Activated gamma-delta T cell treated with Interleukin-2 at 50 U/mL for 16 hours (primary cell): ENCODE results near the gene SIGLEC14.
A peak's percentile ranks its signal among the peaks of the same experiment; 100 is the strongest.

Experiments used
- DNase-seq: peaks from one replicate; pipeline ENCODE4 v3.0.0-alpha.2; 2020

The SIGLEC14 gene

DNA sequence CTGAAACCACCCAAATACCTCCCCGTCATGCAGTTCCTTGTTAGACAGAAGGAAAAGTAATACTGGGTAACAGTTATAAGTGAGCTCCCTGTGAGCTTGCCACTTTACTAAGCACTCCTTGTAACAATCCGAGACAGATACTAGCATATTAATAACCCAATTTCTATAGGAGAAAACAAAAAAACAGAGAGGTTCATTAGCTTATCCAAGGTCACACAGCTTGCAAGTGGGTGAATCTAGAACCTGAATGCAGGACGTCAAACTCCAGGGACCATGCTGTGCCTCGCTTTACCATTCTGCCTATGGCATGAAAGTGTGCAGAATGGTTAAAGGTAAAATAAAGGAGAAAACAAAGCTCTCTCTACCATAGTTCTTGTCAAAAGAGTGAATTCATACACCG, 31.8 kb downstream of the SIGLEC14 start:
- no peak for DNase-seq

GRCh38 chr19:51610576-51610975, 36.0 kb downstream of the SIGLEC14 start:
- no peak for DNase-seq

DNA sequence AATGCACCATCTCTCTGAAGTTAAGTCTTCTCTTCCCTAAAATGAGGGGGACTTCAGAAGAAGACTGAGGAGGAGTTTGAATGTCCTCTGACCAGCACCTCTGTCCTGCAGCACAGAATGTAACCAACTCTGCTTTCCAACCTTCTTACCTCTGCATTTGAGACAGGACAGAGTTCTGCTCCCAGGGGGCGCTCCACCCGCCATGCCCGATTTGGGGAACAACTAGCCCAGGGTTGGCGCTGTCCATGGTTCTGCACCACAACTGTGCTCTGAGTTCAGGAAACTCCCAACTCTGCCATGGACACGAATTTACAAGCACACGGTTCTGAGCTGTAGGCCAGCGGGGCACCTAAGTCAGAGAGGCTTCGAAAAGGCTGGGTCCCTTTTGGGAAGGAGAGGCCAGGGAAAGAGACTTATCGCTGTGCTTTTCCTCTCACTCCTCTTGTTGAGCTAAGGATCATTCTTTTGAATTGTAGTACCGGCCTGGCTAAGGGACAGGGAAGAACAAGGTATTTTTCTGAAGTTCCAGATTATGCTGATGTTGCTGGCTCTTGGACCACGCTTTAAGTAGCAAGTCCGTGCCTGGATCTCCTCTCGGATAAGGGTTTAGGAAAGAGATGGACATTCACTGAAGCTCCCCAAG, 38.6 kb downstream of the SIGLEC14 start:
- DNase-seq, result peak; percentile 35

- no peak for DNase-seq
Observed at GRCh38 chr19:51607077-51607476, 39.5 kb downstream of the SIGLEC14 start.

DNA sequence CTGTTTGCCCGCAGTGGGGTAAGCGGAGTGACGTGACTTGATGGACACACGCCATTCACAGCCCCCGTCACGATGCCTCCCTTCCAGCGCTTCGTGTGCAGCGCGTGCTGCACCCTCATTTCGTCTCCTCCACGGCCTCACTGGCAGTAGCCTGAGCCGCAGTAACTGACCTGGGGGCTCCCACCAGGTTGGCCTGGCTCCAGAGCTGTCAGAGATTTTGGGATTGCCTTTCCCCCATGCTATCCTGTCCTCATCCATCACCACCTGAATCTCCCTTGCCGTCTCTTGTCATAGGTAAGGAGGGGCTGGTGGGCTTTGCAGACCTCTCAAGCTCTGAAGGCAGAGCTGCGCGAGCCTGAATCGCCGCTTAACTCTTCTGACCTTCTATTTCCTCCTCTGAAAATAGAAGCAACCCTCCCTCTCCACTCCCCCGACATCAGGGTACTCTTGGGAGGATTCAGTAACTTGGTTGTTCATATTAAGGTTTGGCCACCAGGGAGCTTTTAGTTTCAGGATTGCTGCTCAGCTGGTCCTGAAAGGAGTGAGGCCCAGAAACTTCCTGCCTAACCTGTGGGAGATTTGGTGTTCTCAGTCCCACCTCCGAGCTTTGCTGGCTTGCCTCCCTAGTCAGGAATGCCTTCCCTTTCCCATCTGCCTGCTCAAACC, 44.3 kb downstream of the SIGLEC14 start:
- DNase-seq, result no peak

- peak; percentile 31 for DNase-seq
Observed at GRCh38 chr19:51600940-51601580, 45.6 kb downstream of the SIGLEC14 start.

DNA sequence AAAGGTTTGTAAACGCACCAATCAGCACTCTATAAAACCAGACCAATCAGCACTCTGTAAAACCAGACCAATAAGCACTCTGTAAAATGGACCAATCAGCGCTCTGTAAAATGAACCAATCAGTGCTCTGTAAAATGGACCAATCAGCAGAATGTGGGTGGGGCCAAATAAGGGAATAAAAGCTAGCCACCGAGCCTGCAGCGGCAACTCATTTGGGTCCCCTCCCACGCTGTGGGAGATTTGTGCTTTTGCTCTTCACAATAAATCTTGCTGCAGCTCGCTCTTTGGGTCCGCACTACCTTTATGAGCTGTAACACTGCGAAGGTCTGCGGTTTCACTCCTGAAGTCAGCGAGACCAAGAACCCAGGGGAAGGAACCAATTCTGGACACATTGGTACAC, 47.5 kb downstream of the SIGLEC14 start:
- DNase-seq, result no peak

DNA sequence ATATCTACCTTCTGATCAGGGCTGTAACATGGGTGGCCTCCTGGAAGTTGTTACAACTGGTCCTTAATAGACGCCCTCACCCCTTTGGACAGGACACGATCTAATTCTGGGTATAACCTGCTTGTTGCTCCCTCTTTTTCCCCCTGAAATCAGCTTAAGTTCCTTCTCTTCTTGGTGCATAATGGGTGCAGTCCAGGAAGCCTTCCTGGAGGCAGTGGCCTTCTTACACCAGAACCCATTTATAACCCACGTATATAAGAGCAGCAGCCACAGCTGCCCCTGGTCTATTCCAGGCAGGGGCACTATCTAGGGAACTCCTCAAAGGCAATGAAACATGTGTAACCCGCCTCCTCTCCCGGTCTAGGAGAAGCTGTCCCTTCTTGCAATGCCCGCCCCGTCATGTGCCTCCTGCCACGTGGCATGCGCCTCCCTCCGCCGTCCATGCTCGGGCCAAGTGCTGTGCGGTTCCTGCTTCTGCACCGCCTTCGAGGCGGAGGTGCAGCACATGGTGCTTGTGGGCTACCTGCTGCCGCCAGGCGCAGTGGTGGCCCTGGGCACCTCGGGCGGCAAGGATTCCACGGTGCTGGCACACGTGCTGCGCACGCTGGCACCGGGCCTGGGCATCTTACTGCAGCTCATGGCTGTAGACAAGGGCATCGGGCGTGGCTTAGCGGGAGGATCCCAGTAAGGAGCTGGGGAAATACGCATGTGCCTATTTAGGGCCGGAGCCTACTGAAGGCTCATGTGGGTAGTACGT, 48.3 kb downstream of the SIGLEC14 start:
- DNase-seq, result no peak

GRCh38 chr19:51595190-51596175, 51.1 kb downstream of the SIGLEC14 start:
- DNase-seq, result no peak

DNA sequence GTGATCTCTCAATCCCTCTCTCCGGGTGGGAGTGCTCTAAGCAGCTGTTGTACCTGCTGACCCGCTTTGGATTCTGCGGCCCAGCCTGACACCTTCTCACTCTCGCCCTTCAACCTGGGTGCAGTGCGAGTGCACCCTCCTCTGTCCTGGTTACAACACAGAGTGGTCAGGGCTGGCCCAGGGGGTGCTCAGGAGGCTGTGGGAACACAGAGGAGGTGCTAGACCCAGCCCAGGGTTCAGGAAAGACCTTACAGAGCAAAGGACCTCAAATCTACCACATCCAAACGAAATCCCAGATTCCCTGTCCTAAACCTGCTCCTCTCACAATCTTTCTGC, 51.9 kb downstream of the SIGLEC14 start:
- no peak for DNase-seq

DNA sequence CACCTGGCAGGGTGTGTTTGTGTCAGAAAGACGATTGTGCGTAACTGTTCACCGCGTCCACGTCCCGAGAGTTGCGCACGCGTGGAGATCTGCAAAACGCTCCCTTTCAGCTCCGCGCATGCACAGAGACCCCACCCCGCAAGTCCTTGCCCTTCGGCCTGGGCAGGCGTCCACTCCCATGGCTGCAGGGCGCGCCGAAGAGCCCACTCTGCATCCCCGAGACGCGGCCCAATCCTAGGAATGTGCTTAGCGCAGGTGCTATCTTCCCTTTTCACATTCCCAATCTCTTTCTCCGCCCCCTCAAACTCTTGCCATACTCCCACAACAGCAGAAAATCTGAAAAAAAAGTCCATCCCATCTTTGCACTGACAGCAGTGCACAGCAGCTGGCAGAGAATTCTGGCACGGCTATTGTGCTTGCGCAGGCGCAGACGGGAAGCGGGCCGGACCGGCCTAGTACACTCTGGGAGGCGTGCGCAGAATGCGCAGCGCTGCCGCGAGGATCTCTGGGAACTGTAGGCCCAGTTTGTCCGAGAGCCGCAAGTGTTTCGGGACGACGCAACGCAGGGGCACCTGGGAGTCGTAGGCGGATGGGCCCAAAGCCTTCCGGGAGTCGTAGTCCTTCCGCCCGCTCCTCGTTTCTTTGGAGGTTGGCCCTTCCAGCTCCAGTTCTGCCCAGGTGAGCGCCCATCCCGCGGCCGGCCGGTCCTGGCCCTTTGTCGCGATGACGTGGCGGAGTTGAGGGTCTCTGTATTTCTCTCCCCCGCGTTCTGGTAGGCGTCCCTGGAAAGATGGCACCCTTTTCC, 52.5 kb downstream of the SIGLEC14 start:
- peak; percentile 97 for DNase-seq

DNA sequence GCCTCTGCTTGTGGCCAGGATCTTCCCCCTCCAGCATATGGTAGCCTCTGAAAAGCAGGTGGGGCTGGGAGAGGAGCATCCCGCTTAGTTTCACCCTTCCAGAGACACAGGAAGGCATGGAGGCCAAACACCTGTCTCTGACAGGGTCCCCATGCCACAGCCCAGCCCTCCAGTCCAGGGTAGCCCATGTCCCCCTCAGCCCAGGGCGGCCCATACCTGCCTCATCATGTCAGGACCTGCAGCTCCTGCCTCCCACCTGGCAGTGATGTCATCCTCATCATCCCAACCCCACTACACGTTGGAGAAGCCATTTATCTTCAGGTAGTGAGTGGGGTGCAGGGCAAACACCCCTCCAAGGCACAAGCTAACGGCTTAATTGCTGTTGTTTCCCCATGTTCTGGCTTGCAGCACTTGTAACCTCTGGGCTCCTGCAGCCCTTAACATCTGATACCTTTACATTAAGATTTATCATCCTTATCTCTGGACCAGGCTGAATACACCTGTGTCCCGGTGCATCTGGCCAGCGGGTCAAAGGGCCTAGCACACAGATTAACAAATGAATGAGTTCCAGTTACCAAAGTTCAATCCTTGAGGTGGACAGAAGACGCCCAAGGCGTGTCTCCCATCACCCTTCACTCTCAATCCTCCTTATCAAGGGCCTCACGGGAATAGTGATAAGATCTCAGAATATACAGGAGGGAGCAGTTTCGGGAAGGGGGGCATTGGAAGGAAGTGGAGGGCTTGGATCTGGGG, 53.3 kb downstream of the SIGLEC14 start:
- DNase-seq, result no peak
